Colon (tissue), 2 donors: ENCODE results near the gene MAP4K2.
"Not testable (repeated sequence)": the region's sequence is repeated elsewhere in the genome, so short reads cannot be mapped to it uniquely, and the experiment has no call there.

Experiments
- FAIRE-seq: peaks from 2 replicates; lab custom pipeline; 2012; peaks lifted over from hg19 to GRCh38; lab: Jason Lieb, UNC
- donor health status: control.
- donor health status: control.

Gene MAP4K2

DNA sequence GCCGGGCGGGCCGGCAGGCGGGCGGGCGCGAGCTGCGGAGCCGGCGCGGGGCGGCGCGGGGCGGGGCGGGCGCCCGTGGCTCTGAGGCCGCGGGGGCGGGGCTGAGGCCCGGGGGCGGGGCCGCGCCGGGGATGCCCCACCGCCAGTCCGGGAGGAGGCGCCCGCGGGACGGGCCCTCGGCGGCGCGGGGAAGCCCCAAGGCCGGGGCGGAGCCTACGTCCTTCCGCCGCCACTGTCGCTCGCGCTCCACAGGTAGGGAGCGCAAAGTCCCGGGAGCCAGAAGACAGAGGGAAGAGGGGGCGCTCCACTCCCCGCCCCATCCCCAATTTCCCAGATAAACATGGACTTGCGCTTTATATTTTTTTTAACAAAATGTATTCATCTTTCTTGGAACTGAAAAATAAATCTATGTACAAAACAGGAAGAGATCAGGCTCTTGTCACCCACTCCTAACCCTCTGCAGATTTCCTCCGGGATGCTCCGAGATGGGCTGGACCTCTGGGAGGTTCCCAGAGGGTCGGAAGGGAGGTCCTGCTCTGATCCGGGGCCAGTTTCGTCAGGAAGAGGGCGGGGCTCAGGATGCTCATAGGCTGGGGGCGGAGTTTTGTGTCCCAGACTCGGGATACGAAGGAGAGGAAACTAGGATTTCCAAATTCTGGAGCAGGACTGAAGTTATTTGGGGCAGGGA is at the start of gene MAP4K2:
TSS of gene MAP4K2 (minus strand) at position 57 of the 688 bp plus-strand sequence. CDS start 65 bp downstream, outside the sequence.
- no peak for FAIRE-seq

DNA sequence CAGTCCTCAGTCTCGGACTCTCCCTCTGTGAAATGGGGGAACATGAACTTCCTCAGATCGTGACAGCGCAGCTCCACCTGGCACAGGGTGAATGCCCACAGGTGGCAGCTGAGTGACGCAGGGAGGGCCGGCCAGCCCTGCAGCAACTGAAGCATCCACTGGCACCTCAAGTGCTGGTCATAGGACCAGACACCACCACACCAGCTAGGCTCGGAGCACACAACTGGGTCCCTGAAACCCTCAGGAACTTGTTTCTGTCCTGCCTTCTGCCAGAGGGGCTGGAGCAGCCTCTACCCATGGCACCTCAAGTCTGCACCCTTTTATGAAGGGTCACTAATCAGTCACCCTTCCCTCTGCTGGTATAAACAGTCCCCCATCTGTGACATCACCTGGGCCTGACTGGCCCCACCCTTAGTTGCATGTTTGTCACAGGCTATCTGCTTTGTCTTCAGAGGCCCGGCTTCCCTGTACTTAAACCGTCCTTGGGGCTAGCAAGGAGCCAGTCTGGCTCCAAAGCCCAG is 48.9 kb upstream of the MAP4K2 start:
- no peak for FAIRE-seq

- FAIRE-seq: no peak
These were observed 48.1 kb upstream of the MAP4K2 start for GRCh38 chr11:64850979-64851567.

DNA sequence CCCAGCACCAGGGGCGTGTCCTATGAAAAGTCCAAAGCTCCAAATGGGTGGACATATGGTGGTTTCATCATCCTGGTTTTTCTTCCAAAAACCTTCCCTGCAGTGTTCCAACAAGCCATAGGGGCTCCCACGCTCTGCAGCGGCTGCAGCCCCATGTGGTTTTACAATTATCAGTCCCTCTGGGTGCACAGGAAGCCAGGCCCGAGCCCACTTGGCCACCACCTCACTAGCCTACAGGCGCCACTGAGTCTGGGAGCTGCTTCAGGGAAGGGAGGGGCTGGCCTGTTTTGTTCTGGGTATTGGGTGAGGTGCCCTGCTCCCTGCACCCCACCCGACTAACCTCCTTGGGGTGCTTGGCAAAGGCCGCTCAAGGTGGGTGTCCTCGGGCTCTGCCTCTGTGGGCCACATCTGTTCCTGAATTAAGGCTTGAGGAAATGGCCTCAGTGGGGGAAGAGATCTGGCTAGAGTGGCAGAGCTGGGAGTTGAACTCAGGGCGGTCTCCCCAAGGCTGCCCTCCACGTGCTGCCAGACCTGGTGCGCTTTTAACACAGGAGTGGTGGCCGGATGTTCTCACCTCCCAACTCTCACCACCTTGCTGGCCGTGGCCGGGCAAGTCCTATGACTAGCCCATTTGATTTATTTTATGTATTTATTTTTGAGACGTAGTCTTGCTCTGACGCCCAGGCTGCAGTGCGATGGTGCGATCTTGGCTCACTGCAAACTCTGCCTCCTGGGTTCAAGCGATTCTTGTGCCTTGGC is 46.8 kb upstream of the MAP4K2 start:
- FAIRE-seq: no peak

DNA sequence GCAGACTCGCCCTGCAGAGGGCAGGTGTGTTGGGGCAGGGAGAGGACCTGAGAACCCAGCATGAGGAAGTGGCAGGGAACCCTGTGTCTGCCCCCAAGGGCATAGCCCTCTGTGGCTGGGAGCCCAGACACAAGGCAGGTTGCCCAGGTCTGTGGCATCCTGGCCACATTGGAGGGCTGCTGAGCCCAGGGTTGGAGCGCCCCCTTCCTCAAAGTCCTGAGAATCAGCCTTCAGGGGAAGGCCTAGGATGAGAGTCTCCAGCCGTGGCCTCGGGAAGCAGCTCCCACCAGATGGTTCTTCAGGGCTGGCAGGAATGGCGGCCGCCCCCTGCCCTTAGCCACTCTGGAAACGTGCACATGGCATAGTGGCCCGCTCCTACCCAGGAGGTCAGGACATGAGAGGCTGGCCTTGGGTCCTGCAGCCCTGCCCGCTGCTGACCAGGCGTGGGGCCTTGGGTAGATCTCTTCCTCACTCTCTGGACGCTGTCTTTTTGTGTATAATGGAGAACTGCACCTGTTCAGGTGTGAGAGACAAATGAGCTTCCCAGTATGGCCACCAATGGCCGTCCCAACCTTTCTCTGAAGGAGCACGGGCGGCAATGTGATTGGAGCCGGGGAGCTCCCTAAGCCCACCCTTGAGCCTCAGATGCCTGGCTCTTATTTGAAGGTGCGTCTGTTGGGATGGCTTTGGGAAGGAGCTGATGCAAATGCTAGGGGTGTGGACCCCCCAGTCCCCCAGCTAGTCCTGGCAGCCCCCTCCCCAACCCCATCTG is 46.0 kb upstream of the MAP4K2 start:
- no peak for FAIRE-seq

- no peak for FAIRE-seq
These were observed 45.3 kb upstream of the MAP4K2 start for GRCh38 chr11:64848214-64848825.

- FAIRE-seq: no peak
These were observed 44.1 kb upstream of the MAP4K2 start for GRCh38 chr11:64846998-64847666.

DNA sequence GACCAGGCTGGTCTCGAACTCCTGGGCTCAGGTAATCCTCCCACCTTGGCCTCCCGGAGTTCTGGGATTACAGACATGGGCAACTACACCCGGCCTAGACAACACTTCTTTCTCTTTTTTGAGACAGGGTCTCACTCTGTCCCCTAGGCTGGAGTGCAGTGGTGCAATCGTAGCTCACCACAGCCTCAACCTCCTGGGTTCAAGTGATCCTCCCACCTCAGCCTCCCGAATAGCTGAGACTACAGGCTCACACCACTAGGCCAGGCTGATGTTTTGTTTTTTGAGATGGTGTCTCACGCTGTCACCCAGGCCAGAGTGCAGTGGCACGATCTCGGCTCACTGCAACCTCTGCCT is 42.7 kb upstream of the MAP4K2 start:
- FAIRE-seq: not testable (repeated sequence)

GRCh38 chr11:64845129-64845775 is 42.2 kb upstream of the MAP4K2 start:
- FAIRE-seq: no peak

DNA sequence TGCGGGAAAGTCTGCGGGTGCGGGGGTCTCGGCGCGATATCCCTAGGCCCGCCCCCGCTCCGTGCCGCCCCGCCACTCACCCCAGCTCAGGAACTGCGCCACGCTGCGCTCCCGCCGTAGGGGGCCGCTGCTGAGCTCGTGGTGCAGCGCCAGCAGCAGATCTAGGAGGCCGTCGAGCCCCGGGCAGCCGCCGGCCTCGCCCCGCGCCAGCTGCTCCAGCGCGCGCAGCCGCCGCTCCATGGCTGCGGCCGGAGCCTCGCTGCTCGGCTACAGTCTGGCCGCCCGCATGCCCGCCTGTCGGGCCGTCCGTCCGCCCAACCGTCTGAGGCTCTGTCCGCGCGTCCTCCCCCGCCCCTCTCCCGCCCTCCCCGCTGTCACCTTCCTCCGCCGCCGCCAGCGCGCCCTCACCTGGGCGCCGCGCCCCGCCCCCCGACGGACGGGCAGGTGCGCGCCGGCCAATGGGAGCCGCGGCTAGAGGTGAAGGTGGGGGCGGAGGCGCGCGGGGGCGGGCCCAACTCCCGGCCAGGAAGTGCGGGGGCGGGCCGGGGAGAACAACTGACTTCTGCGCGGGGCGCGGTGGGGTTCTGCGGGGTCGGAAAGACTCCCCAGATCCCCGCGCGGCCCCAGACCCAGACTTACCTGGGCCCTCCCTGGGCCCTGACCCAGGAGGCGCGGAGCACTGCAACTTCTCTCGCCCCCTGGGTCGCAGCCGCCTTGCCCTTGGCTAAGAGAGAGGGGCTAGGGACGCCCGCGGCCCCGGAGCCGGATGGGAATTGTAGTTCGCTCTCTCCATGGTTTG is 41.5 kb upstream of the MAP4K2 start, which contains the start of gene CDC42BPG:
TSS of gene CDC42BPG (minus strand) at position 324 of the 799 bp plus-strand sequence. CDS start at position 240, 84 bp downstream.
- no peak for FAIRE-seq

DNA sequence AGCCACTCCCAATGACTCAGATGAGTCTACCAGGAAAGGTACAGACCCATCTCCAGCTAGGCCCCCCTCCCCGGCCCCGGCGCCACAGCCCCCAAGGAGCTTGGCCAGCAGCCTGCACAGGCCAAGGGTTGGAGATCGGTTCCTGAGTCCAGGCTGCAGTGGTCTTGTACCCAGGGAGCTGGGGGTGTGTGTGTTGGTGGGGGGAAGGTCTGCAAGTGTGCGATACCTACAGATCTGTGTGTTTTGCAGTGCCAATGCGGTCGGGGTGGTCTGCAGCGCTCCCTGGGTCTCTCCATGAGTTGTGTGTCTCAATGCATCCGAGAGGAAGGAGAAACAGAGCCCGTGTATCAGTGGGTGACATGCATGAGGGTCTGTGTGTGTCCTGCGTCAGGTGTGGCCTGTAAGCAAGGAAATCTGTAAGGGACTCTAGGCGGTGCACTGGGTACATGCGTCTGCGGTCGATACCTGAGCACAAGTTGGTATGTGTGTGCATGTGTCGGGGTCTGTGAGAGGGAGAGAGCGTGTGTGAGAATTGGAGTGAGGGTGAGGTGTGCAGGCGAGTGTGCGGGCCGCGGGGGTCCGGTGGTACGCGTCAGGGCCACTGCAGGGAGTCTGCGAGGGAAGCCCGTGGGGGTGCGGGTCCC is 40.8 kb upstream of the MAP4K2 start:
- FAIRE-seq: no peak

DNA sequence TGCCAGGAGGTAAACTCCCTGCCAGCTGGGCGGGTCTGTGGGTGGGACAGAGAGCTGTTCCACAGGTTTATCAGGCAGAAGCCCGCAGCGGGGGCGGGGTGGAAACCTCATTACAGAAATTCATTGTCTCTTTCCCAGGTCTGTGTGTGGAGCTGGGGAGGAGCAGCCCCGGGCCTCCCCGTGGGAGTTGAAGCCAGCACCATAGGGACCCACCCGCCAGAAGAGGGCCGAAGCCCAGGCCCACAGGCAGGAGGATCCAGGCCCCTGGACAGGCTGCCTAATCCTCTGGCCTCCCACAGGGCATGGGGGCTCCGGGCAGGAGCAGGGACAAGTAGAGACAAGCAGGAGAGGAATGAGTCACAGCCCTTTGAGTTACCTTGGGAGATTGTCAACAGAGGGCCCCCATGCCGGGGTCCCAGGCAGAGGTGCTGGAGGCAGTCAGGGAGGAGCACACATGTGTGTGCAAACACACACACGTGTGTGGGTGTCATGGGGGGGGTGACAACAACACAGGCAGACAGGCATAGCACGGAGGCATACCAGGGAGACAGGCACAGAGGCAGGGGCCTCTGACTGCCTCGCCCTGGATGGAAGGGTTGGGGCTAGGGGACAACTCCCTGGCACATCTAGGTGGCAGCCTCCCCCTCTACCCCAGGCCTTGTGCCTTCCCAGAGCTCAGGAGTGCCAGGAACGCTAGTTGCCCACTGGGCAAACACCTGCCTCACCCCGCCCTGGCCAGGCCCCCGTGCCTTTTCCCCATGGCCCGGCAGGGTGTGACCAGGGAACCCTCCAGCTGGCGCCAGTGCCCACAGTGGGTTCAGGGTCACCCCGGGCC is 40.1 kb upstream of the MAP4K2 start:
- no peak for FAIRE-seq

GRCh38 chr11:64842366-64842759 is 39.3 kb upstream of the MAP4K2 start:
- no peak for FAIRE-seq

DNA sequence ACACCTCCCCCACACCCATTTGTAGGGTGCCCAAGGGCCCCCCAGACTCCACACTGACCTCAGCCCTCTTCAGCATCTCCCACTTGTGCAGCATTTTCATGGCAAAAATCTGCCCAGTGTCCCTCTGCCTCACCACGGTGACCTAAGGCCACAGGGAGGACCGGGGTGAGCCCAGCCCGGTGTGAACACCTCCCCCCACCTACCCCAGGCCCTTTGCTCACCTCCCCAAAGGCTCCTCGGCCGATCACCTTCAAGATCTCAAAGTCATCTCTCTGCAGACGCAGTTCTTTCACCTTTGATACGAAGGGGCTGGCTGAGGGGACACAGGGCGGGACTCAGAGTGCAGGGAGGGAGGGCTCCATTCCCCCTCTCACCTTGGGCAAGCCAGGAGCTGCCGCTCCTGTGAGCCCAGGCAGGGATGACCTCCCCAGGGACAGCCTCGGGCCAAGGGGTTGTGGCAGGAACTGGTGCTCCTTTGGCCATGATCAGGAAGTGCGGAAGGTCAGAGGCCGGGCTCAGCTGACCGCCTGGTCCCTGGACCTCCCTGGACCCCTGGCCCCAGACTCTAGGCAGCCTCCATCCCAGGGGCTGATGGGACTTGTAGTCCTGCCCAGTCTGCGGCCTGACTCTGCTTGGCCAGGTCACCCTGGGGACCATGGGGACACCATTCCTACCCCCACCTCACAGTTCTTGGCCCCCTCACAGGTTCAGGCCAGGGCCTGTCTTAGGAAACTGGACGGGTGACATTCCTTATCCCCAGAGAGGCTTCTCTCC is 38.8 kb upstream of the MAP4K2 start:
- FAIRE-seq: no peak

DNA sequence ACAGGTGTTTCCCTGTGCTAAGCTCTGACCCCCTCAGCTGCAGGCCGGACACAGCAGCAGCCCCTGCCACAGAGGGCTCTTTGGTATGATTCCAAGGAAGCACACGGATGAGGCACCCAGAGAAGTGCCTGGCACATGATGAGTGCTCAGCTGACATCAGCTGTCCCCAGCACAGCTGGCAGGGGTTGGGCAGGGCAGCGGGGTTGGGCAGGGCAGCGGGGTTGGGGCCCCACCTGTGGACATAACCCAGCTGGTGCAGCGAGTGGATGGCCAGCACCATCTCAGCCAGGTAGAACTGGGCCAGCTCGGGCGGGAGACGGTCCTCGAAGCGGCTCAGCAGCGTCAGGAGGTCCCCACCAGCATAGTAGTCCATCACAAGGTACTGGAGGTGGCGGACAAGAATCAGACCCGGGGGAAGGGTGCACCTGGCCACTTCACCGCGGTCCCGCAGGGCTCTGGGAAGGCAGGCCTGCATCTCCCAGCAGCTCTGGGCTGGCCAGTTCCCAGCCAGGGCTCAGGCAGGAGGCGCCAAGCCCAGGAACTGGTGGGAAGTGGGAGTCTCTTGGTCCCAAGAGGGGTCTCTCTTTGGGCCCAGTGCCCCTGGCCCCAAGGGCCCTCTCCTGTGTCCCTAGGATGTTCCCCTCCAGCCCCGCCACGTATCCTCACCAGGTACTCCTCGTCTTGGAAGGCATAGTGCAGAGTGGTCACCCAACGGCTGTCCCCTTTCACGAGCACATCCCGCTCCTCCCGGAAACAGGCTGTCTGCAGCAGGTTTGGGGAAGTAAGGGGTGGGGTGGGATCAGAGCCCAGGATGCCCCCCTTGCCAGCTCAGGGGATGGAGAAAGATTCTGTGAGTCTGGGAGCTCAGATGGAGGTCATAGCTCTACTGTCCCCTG is 37.1 kb upstream of the MAP4K2 start:
- no peak for FAIRE-seq

DNA sequence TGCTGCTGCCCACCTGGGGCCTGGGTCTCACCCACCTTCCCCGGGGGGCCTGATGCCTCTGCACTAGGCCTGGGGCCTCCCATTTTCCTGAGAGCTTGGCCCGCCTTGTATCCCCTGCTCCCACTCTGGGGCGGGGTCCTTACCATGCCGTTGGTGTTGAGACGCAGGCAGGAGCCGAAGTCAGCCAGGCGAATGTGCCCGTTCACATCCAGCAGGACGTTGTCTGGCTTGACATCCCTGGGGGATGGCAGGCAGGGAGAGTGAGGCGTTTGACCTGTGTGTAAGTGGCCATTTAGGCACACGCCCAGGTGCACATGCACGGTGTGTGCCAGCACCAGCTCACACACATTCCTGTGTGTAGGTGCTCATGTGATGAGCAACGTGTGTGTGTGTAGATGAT is 36.3 kb upstream of the MAP4K2 start:
- no peak for FAIRE-seq
